BLaER1 treated with 17β-estradiol and CSF1 and Interleukin-3, amounts not matched to agents 10 nM and 100 nM (cell line): ENCODE measurements around the gene MRTFA.
"Not testable (repeated sequence)": the region's sequence is repeated elsewhere in the genome, so short reads cannot be mapped to it uniquely, and the experiment has no call there.

ENCODE experiments used
- H3K27ac ChIP-seq, 11 experiments: shearing (Covaris generic); formaldehyde crosslinking; 2 replicates each; pipeline ENCODE4 v1.8.1; 2022
- H3K27me3 ChIP-seq, 11 experiments: shearing (Covaris generic); formaldehyde crosslinking; 2 replicates each; pipeline ENCODE4 v1.8.1; 2022
- H3K36me3 ChIP-seq, 11 experiments: shearing (Covaris generic); formaldehyde crosslinking; 2 replicates each; pipeline ENCODE4 v1.8.1; 2022
- H3K4me1 ChIP-seq, 10 experiments: shearing (Covaris generic); formaldehyde crosslinking; 2 replicates each; pipeline ENCODE4 v1.8.1; 2022
- H3K4me2 ChIP-seq, 11 experiments: shearing (Covaris generic); formaldehyde crosslinking; 2 replicates each; pipeline ENCODE4 v1.8.1; 2022
- H3K4me3 ChIP-seq, 10 experiments: shearing (Covaris generic); formaldehyde crosslinking; 2 replicates each; pipeline ENCODE4 v1.8.1; 2022
- H3K9ac ChIP-seq, 11 experiments: shearing (Covaris generic); formaldehyde crosslinking; 2 replicates each; pipeline ENCODE4 v1.8.1; 2022
- H3K9me3 ChIP-seq, 11 experiments: shearing (Covaris generic); formaldehyde crosslinking; replicated peaks in 1 of 11; 2 replicates each; pipeline ENCODE4 v1.8.1; 2022
- H4K20me1 ChIP-seq, 11 experiments: shearing (Covaris generic); formaldehyde crosslinking; 2 replicates each; pipeline ENCODE4 v1.8.1; 2022
- Cebpa-rat ChIP-seq, 11 experiments: shearing (Covaris generic); IDR thresholded peaks; 2 replicates each; pipeline ENCODE4 v1.8.1; 2022

The MRTFA gene

GRCh38 chr22:40593460-40594273 is 42.9 kb downstream of the MRTFA start:
- no peak for TF ChIP-seq Cebpa-rat (IDR thresholded peaks at IDR 0.05)
- H3K36me3 ChIP-seq: peaks cover 13 to 20% (median 17%) of the 10 kb centered on the region in 11 experiments; a peak in 16 of 22 replicates
- peaks cover 12 to 75% (median 22%) of the 10 kb centered on the region in 10 experiments; a peak in 19 of 20 replicates for H3K4me1 ChIP-seq
- peak overlapping the region in 2 of 11 experiments; percentile 22 to 46; a peak in 2 of 22 replicates for H3K27ac ChIP-seq
- no peak overlapping the region for H3K4me3 ChIP-seq
- H3K9ac ChIP-seq: no peak overlapping the region
- H3K4me2 ChIP-seq: peak overlapping the region in 3 of 11 experiments; percentile 33 to 92 (median 86); a peak in 5 of 22 replicates
- H3K9me3 ChIP-seq: no peaks in the 10 kb centered on the region
- H4K20me1 ChIP-seq: peaks cover 13 to 96% (median 57%) of the 10 kb centered on the region in 11 experiments; a peak in 16 of 22 replicates
- H3K27me3 ChIP-seq: no peaks in the 10 kb centered on the region

- H3K4me2 ChIP-seq: peak overlapping the region in 3 of 11 experiments; percentile 33 to 92 (median 86); a peak in 5 of 22 replicates
- peak overlapping the region in 2 of 11 experiments; percentile 8 to 41; a peak in 2 of 22 replicates for H3K9ac ChIP-seq
- H3K4me1 ChIP-seq: peaks cover 12 to 68% (median 22%) of the 10 kb centered on the region in 10 experiments; a peak in 19 of 20 replicates
These were observed 44.0 kb downstream of the MRTFA start for GRCh38 chr22:40592352-40593113.

GRCh38 chr22:40588726-40589125 is 47.8 kb downstream of the MRTFA start:
- peaks cover 0 to 39% (median under 1%) of the 10 kb centered on the region in 10 experiments; a peak in 7 of 20 replicates for H3K4me1 ChIP-seq
- H4K20me1 ChIP-seq: peaks cover 0 to 73% (median 25%) of the 10 kb centered on the region in 11 experiments; a peak in 16 of 22 replicates
- H3K27me3 ChIP-seq: no peaks in the 10 kb centered on the region
- no peak overlapping the region for H3K9ac ChIP-seq
- H3K4me3 ChIP-seq: no peak overlapping the region
- no peak for TF ChIP-seq Cebpa-rat (IDR thresholded peaks at IDR 0.05)
- no peak overlapping the region for H3K4me2 ChIP-seq
- no peak overlapping the region for H3K27ac ChIP-seq
- peaks cover 0 to 16% (median 10%) of the 10 kb centered on the region in 11 experiments; a peak in 17 of 22 replicates for H3K9me3 ChIP-seq
- peaks cover 44 to 67% (median 48%) of the 10 kb centered on the region in 11 experiments; a peak in 21 of 22 replicates for H3K36me3 ChIP-seq

More at GRCh38 chr22:40592352-40593113, 44.0 kb downstream of the MRTFA start:
- Histone ChIP-seq H3K36me3 (peaks cover 16 to 30% (median 23%) of the 10 kb centered on the region in 11 experiments; a peak in 17 of 22 replicates), H3K27me3 (no peaks in the 10 kb centered on the region), H3K4me3 (no peak overlapping the region), H3K27ac (peak overlapping the region in 3 of 11 experiments; percentile 27 to 46 (median 42); a peak in 4 of 22 replicates), H3K9me3 (no peaks in the 10 kb centered on the region), H4K20me1 (peaks cover 5 to 88% (median 53%) of the 10 kb centered on the region in 11 experiments; a peak in 17 of 22 replicates)
- TF ChIP-seq Cebpa-rat (IDR thresholded peaks at IDR 0.05): no peak

- peaks cover 0 to 58% (median 13%) of the 10 kb centered on the region in 11 experiments; a peak in 14 of 22 replicates for H4K20me1 ChIP-seq
- TF ChIP-seq Cebpa-rat (IDR thresholded peaks at IDR 0.05): no peak
- no peak overlapping the region for H3K4me3 ChIP-seq
- H3K27ac ChIP-seq: no peak overlapping the region
- H3K4me1 ChIP-seq: peaks cover 0 to 35% (median 0%) of the 10 kb centered on the region in 10 experiments; a peak in 5 of 20 replicates
- H3K27me3 ChIP-seq: no peaks in the 10 kb centered on the region
- no peak overlapping the region for H3K9ac ChIP-seq
- H3K36me3 ChIP-seq: peaks cover 52 to 84% (median 58%) of the 10 kb centered on the region in 11 experiments; a peak in 21 of 22 replicates
- H3K4me2 ChIP-seq: no peak overlapping the region
- H3K9me3 ChIP-seq: peaks cover 0 to 32% (median 21%) of the 10 kb centered on the region in 11 experiments; a peak in 18 of 22 replicates
These were observed 49.7 kb downstream of the MRTFA start for GRCh38 chr22:40586781-40587180.

GRCh38 chr22:40585310-40585751 is 51.2 kb downstream of the MRTFA start:
- no peaks in the 10 kb centered on the region for H3K27me3 ChIP-seq
- H4K20me1 ChIP-seq: peaks cover 0 to 44% (median 9%) of the 10 kb centered on the region in 11 experiments; a peak in 13 of 22 replicates
- no peak overlapping the region for H3K27ac ChIP-seq
- H3K4me1 ChIP-seq: peaks cover 0 to 27% (median 0%) of the 10 kb centered on the region in 10 experiments; a peak in 2 of 20 replicates
- no peak for TF ChIP-seq Cebpa-rat (IDR thresholded peaks at IDR 0.05)
- no peak overlapping the region for H3K9ac ChIP-seq
- no peak overlapping the region for H3K4me3 ChIP-seq
- peaks cover 49 to 80% (median 54%) of the 10 kb centered on the region in 11 experiments; a peak in 21 of 22 replicates for H3K36me3 ChIP-seq
- H3K9me3 ChIP-seq: peaks cover 0 to 32% (median 21%) of the 10 kb centered on the region in 11 experiments; a peak in 18 of 22 replicates
- H3K4me2 ChIP-seq: no peak overlapping the region

GRCh38 chr22:40584766-40585165 is 51.8 kb downstream of the MRTFA start:
- not testable (repeated sequence) for H3K9ac ChIP-seq, H3K4me2 ChIP-seq, H3K27me3 ChIP-seq, H3K27ac ChIP-seq, H3K4me3 ChIP-seq
- peaks cover 0 to 27% (median 0%) of the 10 kb centered on the region in 10 experiments; a peak in 2 of 20 replicates for H3K4me1 ChIP-seq
- peaks cover 0 to 32% (median 21%) of the 10 kb centered on the region in 11 experiments; a peak in 18 of 22 replicates for H3K9me3 ChIP-seq
- peaks cover 0 to 44% (median 9%) of the 10 kb centered on the region in 11 experiments; a peak in 13 of 22 replicates for H4K20me1 ChIP-seq
- peaks cover 43 to 75% (median 52%) of the 10 kb centered on the region in 11 experiments; a peak in 21 of 22 replicates for H3K36me3 ChIP-seq

GRCh38 chr22:40583053-40583741 is 53.3 kb downstream of the MRTFA start:
- Histone ChIP-seq H3K27me3 (no peaks in the 10 kb centered on the region), H3K4me2 (peak overlapping the region in 1 of 11 experiments; percentile 23; a peak in 2 of 22 replicates), H4K20me1 (peaks cover 6 to 54% (median 10%) of the 10 kb centered on the region in 11 experiments; a peak in 12 of 22 replicates), H3K4me3 (no peak overlapping the region), H3K9ac (0 out of 22 replicates have a peak overlapping the region, but pooled peaks of 1 of the 11 experiments have one; percentile 13), H3K9me3 (peaks cover 0 to 32% (median 21%) of the 10 kb centered on the region in 11 experiments; a peak in 18 of 22 replicates), H3K36me3 (peaks cover 34 to 65% (median 43%) of the 10 kb centered on the region in 11 experiments; a peak in 21 of 22 replicates), H3K27ac (no peak overlapping the region), H3K4me1 (peaks cover 0 to 33% (median 0%) of the 10 kb centered on the region in 10 experiments; a peak in 2 of 20 replicates)
- no peak for TF ChIP-seq Cebpa-rat (IDR thresholded peaks at IDR 0.05)
